GM23248 (cell line): ENCODE data around the gene ZCCHC24. TPM values are rescaled to one million over a fixed set of nuclear protein-coding genes. Genes with fewer than 3 reads are reported as not detected.

Source experiments
- DNase-seq: peaks from one replicate; pipeline ENCODE4 v3.0.0-alpha.2; 2015
- H2AFZ ChIP-seq: fragments of 200-600 bp; sonication (generic); 2 replicates; pipeline ENCODE4 v1.6.1; 2016; ENCODE audit warnings: antibody characterized with exemption
- H3F3A ChIP-seq: fragments of 200-600 bp; sonication (generic); 2 replicates; pipeline ENCODE4 v1.6.1; 2016; ENCODE audit warnings: mild to moderate bottlenecking, antibody characterized with exemption, mixed run types; ENCODE audit not compliant: insufficient read depth
- H3K27ac ChIP-seq: fragments of 200-600 bp; sonication (generic); 2 replicates; pipeline ENCODE4 v1.5.1; 2016; ENCODE audit warnings: mild to moderate bottlenecking
- H3K27me3 ChIP-seq: fragments of 200-600 bp; sonication (generic); replicated peaks from 2 replicates; pipeline ENCODE4 v1.6.1; 2016; ENCODE audit warnings: mild to moderate bottlenecking; ENCODE audit not compliant: insufficient read depth
- H3K36me3 ChIP-seq: fragments of 200-600 bp; sonication (generic); 2 replicates; pipeline ENCODE4 v1.6.1; 2016; ENCODE audit warnings: low read depth, mild to moderate bottlenecking
- H3K4me1 ChIP-seq: fragments of 200-600 bp; sonication (generic); 2 replicates; pipeline ENCODE4 v1.6.1; 2016; ENCODE audit warnings: mild to moderate bottlenecking; ENCODE audit not compliant: insufficient read depth
- H3K4me2 ChIP-seq: fragments of 200-600 bp; sonication (generic); one replicate; pipeline ENCODE4 v1.6.1; 2016; ENCODE audit warnings: mild to moderate bottlenecking; ENCODE audit not compliant: unreplicated experiment
- H3K4me3 ChIP-seq: fragments of 200-600 bp; sonication (generic); 2 replicates; pipeline ENCODE4 v1.5.1; 2016; ENCODE audit warnings: mild to moderate bottlenecking
- H3K79me2 ChIP-seq: fragments of 200-600 bp; sonication (generic); 2 replicates; pipeline ENCODE4 v1.6.1; 2016; ENCODE audit warnings: mild to moderate bottlenecking; ENCODE audit not compliant: insufficient read depth
- H3K9ac ChIP-seq: fragments of 200-600 bp; sonication (generic); 2 replicates; pipeline ENCODE4 v1.6.1; 2016; ENCODE audit warnings: mild to moderate bottlenecking
- H3K9me2 ChIP-seq: fragments of 200-600 bp; sonication (generic); 2 replicates; pipeline ENCODE4 v1.6.1; 2016; ENCODE audit warnings: mixed run types, mild to moderate bottlenecking, moderate library complexity; ENCODE audit not compliant: insufficient read depth
- H3K9me3 ChIP-seq: fragments of 200-600 bp; sonication (generic); one replicate; pipeline ENCODE4 v1.6.1; 2017; ENCODE audit warnings: low read depth
- H4K20me1 ChIP-seq: fragments of 200-600 bp; sonication (generic); 2 replicates; pipeline ENCODE4 v1.6.0; 2016; ENCODE audit not compliant: insufficient read depth
- EZH2 ChIP-seq: fragments of 200-600 bp; sonication (generic); IDR thresholded peaks from 2 replicates; pipeline ENCODE4 v1.6.1; 2018; ENCODE audit warnings: antibody characterized with exemption, mild to moderate bottlenecking; ENCODE audit not compliant: insufficient read depth, poor library complexity, severe bottlenecking
- EZH2phosphoT487 ChIP-seq: fragments of 200-600 bp; sonication (generic); IDR thresholded peaks from 2 replicates; pipeline ENCODE4 v1.6.1; 2018; ENCODE audit warnings: antibody characterized with exemption, moderate library complexity, mild to moderate bottlenecking, low read depth; ENCODE audit not compliant: insufficient read depth
- WGBS, 2 experiments: methylation state at CpG; one replicate each; pipeline ENCODE4 v1.1.6; 2015 to 2017; ENCODE audit warnings: low lambda C conversion rate in 2 of 2, low coverage in 1 of 2; ENCODE audit errors: missing lambda C conversion rate in 2 of 2; 5-methylcytosine and 5-hydroxymethylcytosine counted together
- in situ Hi-C: fragments of 300-500 bp; cut with MboI; formaldehyde crosslinking; loops from 2 replicates; pipeline ENCODE4 v1.15.0; 2020
- polyA plus RNA-seq: library from polyadenylated mRNA; unstranded; fragments of >200 nt; fragmentation: Nextera tagmentation; extraction: Ambion mirVana; gene quantifications from 2 replicates; pipeline ENCODE4 v1.2.1, GENCODE V29; 2016
- total RNA-seq: library from RNA; depleted of rRNA; stranded (reverse); fragments of >200 nt; shearing (Covaris generic); gene quantifications from 2 replicates; pipeline ENCODE4 v1.2.3, GENCODE V29; 2014

Gene ZCCHC24
- total and polyA plus RNA-seq, 2 experiments from 2014 or later = 29.3 to 30.3 TPM

GRCh38 chr10:79336739-79337138 lies 108.7 kb downstream of the ZCCHC24 start:
- H4K20me1 ChIP-seq = no peaks in the 10 kb centered on the region
- no peak overlapping the region for H3K9ac ChIP-seq
- no peaks in the 10 kb centered on the region for H3K9me3 ChIP-seq
- no peaks in the 10 kb centered on the region for H3K79me2 ChIP-seq
- no peak overlapping the region for H3K27ac ChIP-seq
- no peak overlapping the region for H3K4me2 ChIP-seq
- H2AFZ ChIP-seq = no peak overlapping the region
- in situ Hi-C loops = no loop called here
- no peaks in the 10 kb centered on the region for H3K36me3 ChIP-seq
- no peak for TF ChIP-seq EZH2
- no peaks in the 10 kb centered on the region for H3K9me2 ChIP-seq
- no peak overlapping the region for H3K4me3 ChIP-seq
- DNase-seq = no peak
- H3F3A ChIP-seq = peaks cover 11% of the 10 kb centered on the region
- 91 to 100% methylated on average over 6 to 7 of the region's 7 CpGs for WGBS, 2 experiments
- peaks cover 18% of the 10 kb centered on the region for H3K4me1 ChIP-seq
- H3K27me3 ChIP-seq = no peaks in the 10 kb centered on the region

GRCh38 chr10:79336276-79336675 lies 109.1 kb downstream of the ZCCHC24 start:
- Histone ChIP-seq H3K36me3 (no peaks in the 10 kb centered on the region), H3K9ac (no peak overlapping the region), H3F3A (peaks cover 11% of the 10 kb centered on the region), H3K4me1 (peaks cover 22% of the 10 kb centered on the region), H3K9me3 (no peaks in the 10 kb centered on the region), H2AFZ (no peak overlapping the region), H3K27ac (no peak overlapping the region), H3K4me2 (no peak overlapping the region), H3K27me3 (no peaks in the 10 kb centered on the region), H3K9me2 (no peaks in the 10 kb centered on the region), H3K79me2 (no peaks in the 10 kb centered on the region), H4K20me1 (no peaks in the 10 kb centered on the region), H3K4me3 (no peak overlapping the region)
- 100% methylated on average over 3 of the region's 3 CpGs for WGBS, 2 experiments
- in situ Hi-C loops = no loop called here
- TF ChIP-seq EZH2 = no peak
- TF ChIP-seq EZH2phosphoT487 = no peak
- no peak for DNase-seq

- Histone ChIP-seq H3F3A (peaks cover 11% of the 10 kb centered on the region), H3K9me3 (no peaks in the 10 kb centered on the region), H3K4me2 (no peak overlapping the region), H3K79me2 (no peaks in the 10 kb centered on the region), H3K27me3 (no peaks in the 10 kb centered on the region), H3K4me3 (no peak overlapping the region), H4K20me1 (no peaks in the 10 kb centered on the region), H3K27ac (no peak overlapping the region), H3K9me2 (no peaks in the 10 kb centered on the region), H3K36me3 (no peaks in the 10 kb centered on the region), H2AFZ (no peak overlapping the region), H3K4me1 (peaks cover 23% of the 10 kb centered on the region), H3K9ac (no peak overlapping the region)
- no peak for TF ChIP-seq EZH2
- in situ Hi-C loops = no loop called here
- WGBS, 2 experiments = 84 to 87% methylated on average over 12 to 13 of the region's 13 CpGs
- no peak for DNase-seq
Observed at GRCh38 chr10:79335470-79336235, 109.8 kb downstream of the ZCCHC24 start.

- Histone ChIP-seq H3K4me1 (peaks cover 23% of the 10 kb centered on the region), H3K9ac (no peak overlapping the region), H4K20me1 (no peaks in the 10 kb centered on the region), H3F3A (peaks cover 11% of the 10 kb centered on the region), H3K9me3 (no peaks in the 10 kb centered on the region), H3K27ac (no peak overlapping the region), H2AFZ (no peak overlapping the region), H3K9me2 (no peaks in the 10 kb centered on the region), H3K4me3 (no peak overlapping the region), H3K36me3 (no peaks in the 10 kb centered on the region), H3K4me2 (no peak overlapping the region), H3K27me3 (no peaks in the 10 kb centered on the region), H3K79me2 (no peaks in the 10 kb centered on the region)
- WGBS, 2 experiments = 100% methylated on average over 2 of the region's 2 CpGs
- TF ChIP-seq EZH2phosphoT487 = no peak
- no peak for TF ChIP-seq EZH2
- DNase-seq = no peak
- in situ Hi-C loops = no loop called here
Observed at GRCh38 chr10:79335094-79335469, 110.3 kb downstream of the ZCCHC24 start.

GRCh38 chr10:79334573-79334972 lies 110.9 kb downstream of the ZCCHC24 start:
- no peak for DNase-seq
- peaks cover 11% of the 10 kb centered on the region for H3F3A ChIP-seq
- TF ChIP-seq EZH2 (no peak), EZH2phosphoT487 (no peak)
- no peaks in the 10 kb centered on the region for H3K9me3 ChIP-seq
- peaks cover 23% of the 10 kb centered on the region for H3K4me1 ChIP-seq
- H3K79me2 ChIP-seq = no peaks in the 10 kb centered on the region
- no peaks in the 10 kb centered on the region for H3K27me3 ChIP-seq
- no peak overlapping the region for H3K4me3 ChIP-seq
- H3K27ac ChIP-seq = no peak overlapping the region
- H4K20me1 ChIP-seq = no peaks in the 10 kb centered on the region
- H3K9ac ChIP-seq = no peak overlapping the region
- no peaks in the 10 kb centered on the region for H3K36me3 ChIP-seq
- H2AFZ ChIP-seq = no peak overlapping the region
- in situ Hi-C loops = no loop called here
- 98 to 100% methylated on average over 2 of the region's 2 CpGs for whole genome bisulfite sequencing, 2 experiments
- H3K9me2 ChIP-seq = no peaks in the 10 kb centered on the region
- no peak overlapping the region for H3K4me2 ChIP-seq
